K562 (cell line): ENCODE data around the gene HBG1. TPM values are rescaled to one million over a fixed set of nuclear protein-coding genes. Genes with fewer than 3 reads are reported as not detected.

Experiments used
- CC2D1A ChIP-seq: fragments of 450-650 bp; IDR thresholded peaks from 2 replicates; pipeline ENCODE4 v1.6.1; 2017; ENCODE audit warnings: mild to moderate bottlenecking
- CSDE1 ChIP-seq, 2 experiments: fragments of 450-650 bp; IDR thresholded peaks; 2 replicates each; pipeline ENCODE4 v1.6.1; 2016; ENCODE audit warnings: mild to moderate bottlenecking in 1 of 2
- ELF1 ChIP-seq: fragments of 200-800 bp; sonication (Bioruptor generic); IDR thresholded peaks from 2 replicates; pipeline ENCODE4 v1.6.1; 2016; ENCODE audit warnings: missing genetic modification characterization, missing compliant biosample characterization
- ELF2 ChIP-seq: fragments of 250-450 bp; sonication (Bioruptor Pico); IDR thresholded peaks from 2 replicates; pipeline ENCODE4 v1.5.0; 2021; ENCODE audit warnings: mild to moderate bottlenecking
- FOXM1 ChIP-seq, 2 experiments: fragments of 450-650 bp in 1 of 2; sonication (generic) in 1 of 2; formaldehyde crosslinking in 1 of 2; IDR thresholded peaks; 2 replicates each; pipeline versions ENCODE4 v1.6.1 to v1.9.0; 2017 to 2022; ENCODE audit warnings: low read depth in 2 of 2, mild to moderate bottlenecking in 2 of 2, missing genetic modification reagents in 1 of 2, moderate library complexity in 1 of 2
- ID3 ChIP-seq, 2 experiments: fragments of 250-450 bp in 1 of 2; fragments of 450-650 bp in 1 of 2; sonication (Bioruptor Pico) in 1 of 2; IDR thresholded peaks; 2 replicates each; pipeline versions ENCODE4 v1.6.1 to v1.8.0; 2016 to 2021; ENCODE audit warnings: mild to moderate bottlenecking in 2 of 2, moderate library complexity in 2 of 2, missing compliant biosample characterization in 1 of 2, missing genetic modification characterization in 1 of 2
- L3MBTL2 ChIP-seq: fragments of 450-650 bp; IDR thresholded peaks from 2 replicates; pipeline ENCODE4 v1.6.1; 2016; ENCODE audit warnings: mild to moderate bottlenecking, moderate library complexity
- NR1H2 ChIP-seq: sonication (generic); formaldehyde crosslinking; IDR thresholded peaks from 2 replicates; pipeline ENCODE4 v1.4.0; 2020; ENCODE audit warnings: mild to moderate bottlenecking, missing genetic modification reagents
- NR2C2 ChIP-seq, 2 experiments: fragments of 200-800 bp in 1 of 2; sonication (Bioruptor generic) in 1 of 2; sonication (generic) in 1 of 2; formaldehyde crosslinking in 1 of 2; IDR thresholded peaks; 2 replicates each; pipeline versions ENCODE4 v1.6.1 to v1.8.0; 2016 to 2022; ENCODE audit warnings: mild to moderate bottlenecking in 1 of 2, missing compliant biosample characterization in 1 of 2, missing genetic modification characterization in 1 of 2, missing genetic modification reagents in 1 of 2
- NUFIP1 ChIP-seq: fragments of 450-650 bp; IDR thresholded peaks from 2 replicates; pipeline ENCODE4 v1.6.1; 2018; ENCODE audit not compliant: partially characterized antibody
- TBP ChIP-seq: optimal IDR thresholded peaks from 2 replicates; pipeline ENCODE3; 2011; ENCODE audit warnings: low read depth, low read length, improper control_type of control experiment
- VEZF1 ChIP-seq: fragments of 200-800 bp; sonication (Bioruptor generic); IDR thresholded peaks from 2 replicates; pipeline ENCODE4 v1.6.1; 2017; ENCODE audit warnings: missing genetic modification characterization, missing compliant biosample characterization
- ZNF282 ChIP-seq: sonication (generic); formaldehyde crosslinking; IDR thresholded peaks from 2 replicates; pipeline ENCODE4 v1.8.1; 2023; ENCODE audit warnings: missing genetic modification reagents
- ZNF408 ChIP-seq: fragments of 250-450 bp; sonication (Bioruptor Pico); IDR thresholded peaks from 2 replicates; pipeline ENCODE4 v1.4.0; 2020; ENCODE audit warnings: low read depth, mild to moderate bottlenecking, moderate library complexity
- polyA plus RNA-seq, 8 experiments: library from polyadenylated mRNA; depleted of rRNA in 4 of 8; stranded (reverse) in 5 of 8; unstranded in 3 of 8; fragments of >200 nt; fragmentation: Nextera tagmentation in 2 of 8; fragmentation: Illumina TruSeq in 1 of 8; extraction: Ambion mirVana in 2 of 8; extraction: Trizol in 1 of 8; gene quantifications; 2 replicates each; pipeline versions ENCODE4 v1.2.1 to v1.2.3, GENCODE V29; 2011 to 2014; ENCODE audit warnings: inconsistent platforms in 1 of 8, missing spikeins in 1 of 8
- total RNA-seq, 7 experiments: library from RNA; depleted of rRNA in 6 of 7; stranded (reverse); fragments of >200 nt in 6 of 7; fragmentation: Illumina TruSeq in 2 of 7; extraction: Trizol in 2 of 7; gene quantifications; 2 replicates each; pipeline versions ENCODE4 v1.2.1 to v1.2.3, GENCODE V29; 2011 to 2021; ENCODE audit warnings: low replicate concordance in 1 of 7
- TF ChIP-seq, protein P1 (sequence below), 2 experiments: fragments of 450-650 bp in 1 of 2; IDR thresholded peaks; 2 replicates each; pipeline ENCODE4 v1.6.1; 2011 to 2017; ENCODE audit warnings: low read depth in 2 of 2, antibody characterized with exemption in 1 of 2, borderline replicate concordance in 1 of 2, low read length in 1 of 2, mild to moderate bottlenecking in 1 of 2, mixed read lengths in 1 of 2; ENCODE audit not compliant: control insufficient read depth in 1 of 2
- TF ChIP-seq, protein P2 (sequence below): fragments of 450-650 bp; IDR thresholded peaks from 2 replicates; pipeline ENCODE4 v1.6.1; 2016
- TF ChIP-seq, protein P3 (sequence below): fragments of 250-450 bp; sonication (Bioruptor Pico); IDR thresholded peaks from 2 replicates; pipeline ENCODE4 v1.4.0; 2020; ENCODE audit warnings: mild to moderate bottlenecking, moderate library complexity, borderline replicate concordance

Gene HBG1
- total and polyA plus RNA-seq, 9 of the 15 experiments (the other 6 are each of a cell fraction or from before 2014, with no cell fraction given), result 1,066 to 16,338 (median 4,898) TPM

- TF ChIP-seq FOXM1 (IDR thresholded peaks at IDR 0.05; ENCODE audit: low read depth) (0 out of 2 replicates have a peak, but pooled peaks have one; percentile 41), FOXM1 (CRISPR knock-in tag; IDR thresholded peaks at IDR 0.05; ENCODE audit: low read depth) (no peak), NUFIP1 (no peak), ZNF282 (CRISPR knock-in tag) (no peak), ELF2 (no peak), NR2C2 (CRISPR knock-in tag; IDR thresholded peaks at IDR 0.05) (no peak), NR2C2 (tag; IDR thresholded peaks at IDR 0.05) (no peak), CC2D1A (peak; percentile 83), ID3 (CRISPR knock-in tag; IDR thresholded peaks at IDR 0.05) (no peak), ID3 (tag; IDR thresholded peaks at IDR 0.05) (no peak), NR1H2 (CRISPR knock-in tag) (no peak), TBP (no peak), ZNF408 (no peak), CSDE1 (IDR thresholded peaks at IDR 0.05) (no peak), L3MBTL2 (0 out of 2 replicates have a peak, but pooled peaks have one; percentile 33), VEZF1 (CRISPR knock-in tag) (peak; percentile 60; the same call in 1 of the 2 replicates), ELF1 (peak; percentile 48; the same call in 1 of the 2 replicates)
- TF ChIP-seq, protein P1, sequence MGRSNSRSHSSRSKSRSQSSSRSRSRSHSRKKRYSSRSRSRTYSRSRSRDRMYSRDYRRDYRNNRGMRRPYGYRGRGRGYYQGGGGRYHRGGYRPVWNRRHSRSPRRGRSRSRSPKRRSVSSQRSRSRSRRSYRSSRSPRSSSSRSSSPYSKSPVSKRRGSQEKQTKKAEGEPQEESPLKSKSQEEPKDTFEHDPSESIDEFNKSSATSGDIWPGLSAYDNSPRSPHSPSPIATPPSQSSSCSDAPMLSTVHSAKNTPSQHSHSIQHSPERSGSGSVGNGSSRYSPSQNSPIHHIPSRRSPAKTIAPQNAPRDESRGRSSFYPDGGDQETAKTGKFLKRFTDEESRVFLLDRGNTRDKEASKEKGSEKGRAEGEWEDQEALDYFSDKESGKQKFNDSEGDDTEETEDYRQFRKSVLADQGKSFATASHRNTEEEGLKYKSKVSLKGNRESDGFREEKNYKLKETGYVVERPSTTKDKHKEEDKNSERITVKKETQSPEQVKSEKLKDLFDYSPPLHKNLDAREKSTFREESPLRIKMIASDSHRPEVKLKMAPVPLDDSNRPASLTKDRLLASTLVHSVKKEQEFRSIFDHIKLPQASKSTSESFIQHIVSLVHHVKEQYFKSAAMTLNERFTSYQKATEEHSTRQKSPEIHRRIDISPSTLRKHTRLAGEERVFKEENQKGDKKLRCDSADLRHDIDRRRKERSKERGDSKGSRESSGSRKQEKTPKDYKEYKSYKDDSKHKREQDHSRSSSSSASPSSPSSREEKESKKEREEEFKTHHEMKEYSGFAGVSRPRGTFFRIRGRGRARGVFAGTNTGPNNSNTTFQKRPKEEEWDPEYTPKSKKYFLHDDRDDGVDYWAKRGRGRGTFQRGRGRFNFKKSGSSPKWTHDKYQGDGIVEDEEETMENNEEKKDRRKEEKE (IDR thresholded peaks at IDR 0.05; ENCODE audit: borderline replicate concordance in 1 of 2, control insufficient read depth in 1 of 2, low read depth in 2 of 2, low read length in 1 of 2), result 0 out of 4 replicates have a peak, but pooled peaks of 1 of the 2 experiments have one; percentile 21
- TF ChIP-seq, protein P2, sequence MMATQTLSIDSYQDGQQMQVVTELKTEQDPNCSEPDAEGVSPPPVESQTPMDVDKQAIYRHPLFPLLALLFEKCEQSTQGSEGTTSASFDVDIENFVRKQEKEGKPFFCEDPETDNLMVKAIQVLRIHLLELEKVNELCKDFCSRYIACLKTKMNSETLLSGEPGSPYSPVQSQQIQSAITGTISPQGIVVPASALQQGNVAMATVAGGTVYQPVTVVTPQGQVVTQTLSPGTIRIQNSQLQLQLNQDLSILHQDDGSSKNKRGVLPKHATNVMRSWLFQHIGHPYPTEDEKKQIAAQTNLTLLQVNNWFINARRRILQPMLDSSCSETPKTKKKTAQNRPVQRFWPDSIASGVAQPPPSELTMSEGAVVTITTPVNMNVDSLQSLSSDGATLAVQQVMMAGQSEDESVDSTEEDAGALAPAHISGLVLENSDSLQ, result peak; percentile 68
- TF ChIP-seq, protein P3, sequence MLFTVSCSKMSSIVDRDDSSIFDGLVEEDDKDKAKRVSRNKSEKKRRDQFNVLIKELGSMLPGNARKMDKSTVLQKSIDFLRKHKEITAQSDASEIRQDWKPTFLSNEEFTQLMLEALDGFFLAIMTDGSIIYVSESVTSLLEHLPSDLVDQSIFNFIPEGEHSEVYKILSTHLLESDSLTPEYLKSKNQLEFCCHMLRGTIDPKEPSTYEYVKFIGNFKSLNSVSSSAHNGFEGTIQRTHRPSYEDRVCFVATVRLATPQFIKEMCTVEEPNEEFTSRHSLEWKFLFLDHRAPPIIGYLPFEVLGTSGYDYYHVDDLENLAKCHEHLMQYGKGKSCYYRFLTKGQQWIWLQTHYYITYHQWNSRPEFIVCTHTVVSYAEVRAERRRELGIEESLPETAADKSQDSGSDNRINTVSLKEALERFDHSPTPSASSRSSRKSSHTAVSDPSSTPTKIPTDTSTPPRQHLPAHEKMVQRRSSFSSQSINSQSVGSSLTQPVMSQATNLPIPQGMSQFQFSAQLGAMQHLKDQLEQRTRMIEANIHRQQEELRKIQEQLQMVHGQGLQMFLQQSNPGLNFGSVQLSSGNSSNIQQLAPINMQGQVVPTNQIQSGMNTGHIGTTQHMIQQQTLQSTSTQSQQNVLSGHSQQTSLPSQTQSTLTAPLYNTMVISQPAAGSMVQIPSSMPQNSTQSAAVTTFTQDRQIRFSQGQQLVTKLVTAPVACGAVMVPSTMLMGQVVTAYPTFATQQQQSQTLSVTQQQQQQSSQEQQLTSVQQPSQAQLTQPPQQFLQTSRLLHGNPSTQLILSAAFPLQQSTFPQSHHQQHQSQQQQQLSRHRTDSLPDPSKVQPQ (CRISPR knock-in tag), result no peak
Observed at GRCh38 chr11:5291207-5291838, 41.7 kb upstream of the HBG1 start (continued).
